HG02798 (cell line): ENCODE measurements around the gene ASB13.
A peak's percentile ranks its signal among the peaks of the same experiment; 100 is the strongest.

ENCODE experiments used
- ATAC-seq: cut with Tn5 transposase; IDR thresholded peaks from one replicate; pipeline ENCODE4 v1.9.1; 2021; ENCODE audit warnings: mild to moderate bottlenecking; ENCODE audit not compliant: unreplicated experiment, poor library complexity

ASB13 gene

GRCh38 chr10:5670662-5671375, 4.4 kb upstream of the ASB13 start:
- ATAC-seq = no peak

- ATAC-seq = no peak
These were observed 3.2 kb upstream of the ASB13 start for GRCh38 chr10:5669604-5670003.

GRCh38 chr10:5668429-5668828, 2.0 kb upstream of the ASB13 start:
- ATAC-seq = no peak

GRCh38 chr10:5666841-5667630, 641 bp upstream of the ASB13 start:
- peak; percentile 18 for ATAC-seq

- ATAC-seq = no peak
These were observed 905 bp downstream of the ASB13 start for GRCh38 chr10:5665373-5666007.

- ATAC-seq = no peak
These were observed 2.5 kb downstream of the ASB13 start for GRCh38 chr10:5663692-5664427.

- no peak for ATAC-seq
These were observed 3.5 kb downstream of the ASB13 start for GRCh38 chr10:5662708-5663579.

- ATAC-seq = no peak
These were observed 5.4 kb downstream of the ASB13 start for GRCh38 chr10:5661043-5661442.

- ATAC-seq = no peak
These were observed 6.5 kb downstream of the ASB13 start for GRCh38 chr10:5659702-5660528.

- ATAC-seq = no peak
These were observed 7.3 kb downstream of the ASB13 start for GRCh38 chr10:5658871-5659618.

- ATAC-seq = no peak
These were observed 9.4 kb downstream of the ASB13 start for GRCh38 chr10:5656737-5657579.

- ATAC-seq = no peak
These were observed 11.3 kb downstream of the ASB13 start for GRCh38 chr10:5655121-5655520.

- ATAC-seq = no peak
These were observed 12.1 kb downstream of the ASB13 start for GRCh38 chr10:5654218-5654755.

- no peak for ATAC-seq
These were observed 13.6 kb downstream of the ASB13 start for GRCh38 chr10:5652746-5653145.

GRCh38 chr10:5651388-5651764, 15.0 kb downstream of the ASB13 start:
- no peak for ATAC-seq

- no peak for ATAC-seq
These were observed 15.6 kb downstream of the ASB13 start for GRCh38 chr10:5650664-5651387.
